ENCODE results near the gene SMIM11.
"Not testable (repeated sequence)": the region's sequence is repeated elsewhere in the genome, so short reads cannot be mapped to it uniquely, and the experiment has no call there.

The SMIM11 gene

GRCh38 chr21:34357889-34358288, 17.4 kb upstream of the SMIM11 start:
- no peak for DNase-seq

- no peak for DNase-seq
Observed at GRCh38 chr21:34358866-34359265, 16.4 kb upstream of the SMIM11 start.

- no peak for DNase-seq
Observed at GRCh38 chr21:34360488-34361241, 14.6 kb upstream of the SMIM11 start.

GRCh38 chr21:34362136-34362444, 13.2 kb upstream of the SMIM11 start:
- no peak for DNase-seq

GRCh38 chr21:34362670-34363069, 12.6 kb upstream of the SMIM11 start:
- DNase-seq: no peak

GRCh38 chr21:34363733-34364132, 11.6 kb upstream of the SMIM11 start, which contains the start of gene KCNE2:
TSS of gene KCNE2 (plus strand) at chr21:34364006. CDS start at chr21:34370479, 6,473 bp downstream.
- no peak for DNase-seq

GRCh38 chr21:34364921-34365320, 10.4 kb upstream of the SMIM11 start:
- DNase-seq: no peak

GRCh38 chr21:34365809-34366208, 9.5 kb upstream of the SMIM11 start:
- DNase-seq: no peak

- DNase-seq: peak; percentile 12 to 22
Observed at GRCh38 chr21:34367320-34367935, 7.9 kb upstream of the SMIM11 start.

GRCh38 chr21:34369741-34370140, 5.6 kb upstream of the SMIM11 start:
- no peak for DNase-seq

- DNase-seq: no peak
Observed at GRCh38 chr21:34372321-34372720, 3.0 kb upstream of the SMIM11 start.

GRCh38 chr21:34374462-34374861, 845 bp upstream of the SMIM11 start:
- DNase-seq: not testable (repeated sequence)

GRCh38 chr21:34375619-34375972, 289 bp downstream of the SMIM11 start:
- DNase-seq: not testable (repeated sequence)

GRCh38 chr21:34383138-34383537, 7.8 kb downstream of the SMIM11 start:
- not testable (repeated sequence) for DNase-seq

- DNase-seq: not testable (repeated sequence)
Observed at GRCh38 chr21:34383724-34384415, 8.6 kb downstream of the SMIM11 start.

GRCh38 chr21:34400522-34400921, 25.2 kb downstream of the SMIM11 start:
- not testable (repeated sequence) for DNase-seq

GRCh38 chr21:34404742-34405141, 29.4 kb downstream of the SMIM11 start:
- DNase-seq: not testable (repeated sequence)

- not testable (repeated sequence) for DNase-seq
Observed at GRCh38 chr21:34405686-34406085, 30.4 kb downstream of the SMIM11 start.

GRCh38 chr21:34406102-34406501, 30.8 kb downstream of the SMIM11 start:
- DNase-seq: not testable (repeated sequence)

- not testable (repeated sequence) for DNase-seq
Observed at GRCh38 chr21:34406676-34407075, 31.4 kb downstream of the SMIM11 start.

GRCh38 chr21:34407294-34407693, 32.0 kb downstream of the SMIM11 start:
- DNase-seq: not testable (repeated sequence)

- not testable (repeated sequence) for DNase-seq
Observed at GRCh38 chr21:34417448-34418077, 42.3 kb downstream of the SMIM11 start.

GRCh38 chr21:34423805-34424204, 48.5 kb downstream of the SMIM11 start, which contains the start of gene SMIM34:
TSS of gene SMIM34 (minus strand) at chr21:34423951. CDS start at chr21:34423839, 112 bp downstream.
- not testable (repeated sequence) for DNase-seq
